ENCODE results near the gene HS3ST5. TPM values are rescaled to one million over a fixed set of nuclear protein-coding genes. Genes with fewer than 3 reads are reported as not detected.

The HS3ST5 gene
- total RNA-seq, 1 experiment from 2014 or later: not detected

- H3K4me1 ChIP-seq (ENCODE audit: control insufficient read depth in 1 of 2, insufficient read depth in 2 of 2, low read length in 2 of 2): no peaks in the 10 kb centered on the region
- no peak for TF ChIP-seq RAD21 (IDR thresholded peaks at IDR 0.05; ENCODE audit: low read depth)
- H3K9me3 ChIP-seq (ENCODE audit: control insufficient read depth in 1 of 2, insufficient read depth in 1 of 2, low read depth in 1 of 2, low read length in 2 of 2): no peaks in the 10 kb centered on the region
- H3K27ac ChIP-seq (ENCODE audit: low read depth, low read length): no peak overlapping the region
- ChIA-PET CTCF (no interaction called here), POLR2A (no interaction called here), RAD21 (ENCODE audit: low non-redundant PET in 1 of 2, low total read pairs in 2 of 2, uncharacterized antibody in 2 of 2, unreplicated experiment in 2 of 2) (no interaction called here)
- no peaks in the 10 kb centered on the region for H3K79me2 ChIP-seq (ENCODE audit: insufficient read depth, low read length)
- no peaks in the 10 kb centered on the region for H3K27me3 ChIP-seq (ENCODE audit: insufficient read depth, low read length)
- no peak overlapping the region for H2AFZ ChIP-seq (ENCODE audit: low read depth, low read length, poor library complexity, severe bottlenecking)
- H3K4me2 ChIP-seq (ENCODE audit: low read length): no peak overlapping the region
- intact Hi-C loops (cut with micrococcal nuclease): no loop called here
- no peak for DNase-seq (ENCODE audit: low read depth, low spot score)
- H3K9ac ChIP-seq (ENCODE audit: low read length): no peak overlapping the region
- no TSS peak for BruUV-seq (replicated peaks)
- H3K9me2 ChIP-seq (ENCODE audit: insufficient read depth): no peaks in the 10 kb centered on the region
- ATAC-seq: no peak
- H3K36me3 ChIP-seq (ENCODE audit: control insufficient read depth in 1 of 2, insufficient read depth in 2 of 2, low read length in 2 of 2): no peaks in the 10 kb centered on the region
- H4K20me1 ChIP-seq (ENCODE audit: insufficient read depth): no peaks in the 10 kb centered on the region
- H3K4me3 ChIP-seq (replicated peaks in 1 of 2; ENCODE audit: low read depth in 1 of 2, low read length in 2 of 2): no peak overlapping the region
These were observed 302.0 kb downstream of the HS3ST5 start for GRCh38 chr6:114040871-114041270.

GRCh38 chr6:114039841-114040240, 303.0 kb downstream of the HS3ST5 start:
- no peaks in the 10 kb centered on the region for H3K79me2 ChIP-seq (ENCODE audit: insufficient read depth, low read length)
- no peak overlapping the region for H3K4me2 ChIP-seq (ENCODE audit: low read length)
- no peak overlapping the region for H3K27ac ChIP-seq (ENCODE audit: low read depth, low read length)
- H3K4me3 ChIP-seq (replicated peaks in 1 of 2; ENCODE audit: low read depth in 1 of 2, low read length in 2 of 2): no peak overlapping the region
- H3K36me3 ChIP-seq (ENCODE audit: control insufficient read depth in 1 of 2, insufficient read depth in 2 of 2, low read length in 2 of 2): no peaks in the 10 kb centered on the region
- DNase-seq (ENCODE audit: low read depth, low spot score) (no peak), ATAC-seq (no peak)
- no peaks in the 10 kb centered on the region for H3K9me3 ChIP-seq (ENCODE audit: control insufficient read depth in 1 of 2, insufficient read depth in 1 of 2, low read depth in 1 of 2, low read length in 2 of 2)
- ChIA-PET POLR2A (no interaction called here), RAD21 (ENCODE audit: low non-redundant PET in 1 of 2, low total read pairs in 2 of 2, uncharacterized antibody in 2 of 2, unreplicated experiment in 2 of 2) (no interaction called here), CTCF (no interaction called here)
- H3K4me1 ChIP-seq (ENCODE audit: control insufficient read depth in 1 of 2, insufficient read depth in 2 of 2, low read length in 2 of 2): no peaks in the 10 kb centered on the region
- BruUV-seq (replicated peaks): no TSS peak
- H3K9ac ChIP-seq (ENCODE audit: low read length): no peak overlapping the region
- TF ChIP-seq ELF1 (IDR thresholded peaks at IDR 0.05; ENCODE audit: borderline replicate concordance, low read depth): no peak
- no peak for TF ChIP-seq CTCF (IDR thresholded peaks at IDR 0.05 in 2 of 3, conservative IDR thresholded peaks at IDR 0.05 in 1 of 3; ENCODE audit: borderline replicate concordance in 1 of 3, insufficient read depth in 1 of 3, low read depth in 2 of 3, low read length in 2 of 3)
- no peaks in the 10 kb centered on the region for H4K20me1 ChIP-seq (ENCODE audit: insufficient read depth)
- no peak overlapping the region for H2AFZ ChIP-seq (ENCODE audit: low read depth, low read length, poor library complexity, severe bottlenecking)
- H3K27me3 ChIP-seq (ENCODE audit: insufficient read depth, low read length): no peaks in the 10 kb centered on the region
- intact Hi-C loops (cut with micrococcal nuclease): no loop called here
- H3K9me2 ChIP-seq (ENCODE audit: insufficient read depth): no peaks in the 10 kb centered on the region

All from HCT116 (cell line).